Kidney glomerular epithelial cell (primary cell): ENCODE data around the gene DLX1.

Experiments used
- DNase-seq: peaks from one replicate; lab custom pipeline; 2025; lab: John Stamatoyannopoulos, UW

DLX1 gene

GRCh38 chr2:172087780-172088244 lies 2.5 kb downstream of the DLX1 start:
- no peak for DNase-seq

- no peak for DNase-seq
These were observed 3.1 kb downstream of the DLX1 start for GRCh38 chr2:172088245-172089004.

- no peak for DNase-seq
These were observed 3.7 kb downstream of the DLX1 start for GRCh38 chr2:172089005-172089504.

GRCh38 chr2:172089633-172090032 lies 4.3 kb downstream of the DLX1 start:
- no peak for DNase-seq

GRCh38 chr2:172090044-172090961 lies 5.0 kb downstream of the DLX1 start:
- no peak for DNase-seq

GRCh38 chr2:172091000-172091641 lies 5.8 kb downstream of the DLX1 start:
- no peak for DNase-seq

- no peak for DNase-seq
These were observed 6.7 kb downstream of the DLX1 start for GRCh38 chr2:172091761-172092566.

- DNase-seq: no peak
These were observed 7.6 kb downstream of the DLX1 start for GRCh38 chr2:172092716-172093415.

GRCh38 chr2:172093416-172094293 lies 8.3 kb downstream of the DLX1 start:
- DNase-seq: no peak

- DNase-seq: no peak
These were observed 9.2 kb downstream of the DLX1 start for GRCh38 chr2:172094294-172095145.

- DNase-seq: peak; percentile 53
These were observed 10.0 kb downstream of the DLX1 start for GRCh38 chr2:172095146-172095904.

- no peak for DNase-seq
These were observed 10.8 kb downstream of the DLX1 start for GRCh38 chr2:172095905-172096625.

- DNase-seq: peak; percentile 70
These were observed 11.6 kb downstream of the DLX1 start for GRCh38 chr2:172096626-172097547.

GRCh38 chr2:172097557-172098131 lies 12.3 kb downstream of the DLX1 start:
- DNase-seq: peak; percentile 41

GRCh38 chr2:172098287-172098649 lies 13.0 kb downstream of the DLX1 start:
- no peak for DNase-seq
